ENCODE measurements around the gene GLIPR1. TPM values are rescaled to one million over a fixed set of nuclear protein-coding genes. Genes with fewer than 3 reads are reported as not detected.
A peak's percentile ranks its signal among the peaks of the same experiment; 100 is the strongest.
"Not testable (repeated sequence)": the region's sequence is repeated elsewhere in the genome, so short reads cannot be mapped to it uniquely, and the experiment has no call there.

The GLIPR1 gene
- polyA plus RNA-seq = 147 TPM

- no peaks in the 10 kb centered on the region for H3K27me3 Mint-ChIP-seq
Measured at GRCh38 chr12:75480469-75480949, at the start of gene GLIPR1. Gene GLIPR1, plus strand, starts transcription at chr12:75480755. Its CDS starts 126 bp downstream, at chr12:75480881.

GRCh38 chr12:75432924-75433323 lies 47.6 kb upstream of the GLIPR1 start:
- peaks cover 0 to 3% (median 0%) of the 10 kb centered on the region in 3 donors for H3K4me1 Mint-ChIP-seq
- H3K4me3 Mint-ChIP-seq = no peak overlapping the region
- peaks cover 8 to 15% (median 12%) of the 10 kb centered on the region in 3 donors for H3K9me3 Mint-ChIP-seq
- no peaks in the 10 kb centered on the region for H3K36me3 Mint-ChIP-seq
- H3K27ac Mint-ChIP-seq = no peak overlapping the region
- H3K27me3 Mint-ChIP-seq = no peaks in the 10 kb centered on the region

More at GRCh38 chr12:75480469-75480949, at the start of gene GLIPR1:
- H3K9me3 Mint-ChIP-seq = peaks cover 0 to 1% (median 0%) of the 10 kb centered on the region in 3 donors
- H3K4me1 Mint-ChIP-seq = peaks cover 46 to 68% (median 62%) of the 10 kb centered on the region in 3 donors
- peak within 1 kb of the TSS; percentile 96 to 100 (median 100) for H3K4me3 Mint-ChIP-seq
- peak within 1 kb of the TSS; percentile 97 to 99 (median 98) for H3K27ac Mint-ChIP-seq
- H3K36me3 Mint-ChIP-seq = no peaks in the 10 kb centered on the region

GRCh38 chr12:75437564-75437963 lies 43.0 kb upstream of the GLIPR1 start:
- Mint-ChIP-seq H3K4me3 (no peak overlapping the region), H3K4me1 (peaks cover 0 to 3% (median 0%) of the 10 kb centered on the region in 3 donors), H3K9me3 (peaks cover 3 to 10% (median 6%) of the 10 kb centered on the region in 3 donors), H3K27me3 (peaks cover 5% of the 10 kb centered on the region), H3K36me3 (no peaks in the 10 kb centered on the region), H3K27ac (no peak overlapping the region)

GRCh38 chr12:75438059-75438754 lies 42.3 kb upstream of the GLIPR1 start:
- Mint-ChIP-seq H3K27ac (no peak overlapping the region), H3K4me3 (no peak overlapping the region), H3K36me3 (no peaks in the 10 kb centered on the region), H3K27me3 (peaks cover 6% of the 10 kb centered on the region), H3K4me1 (peaks cover 0 to 3% (median 0%) of the 10 kb centered on the region in 3 donors), H3K9me3 (peaks cover 3 to 10% (median 6%) of the 10 kb centered on the region in 3 donors)

GRCh38 chr12:75439048-75439447 lies 41.5 kb upstream of the GLIPR1 start:
- Mint-ChIP-seq H3K9me3 (peaks cover 3 to 10% (median 6%) of the 10 kb centered on the region in 3 donors), H3K36me3 (no peaks in the 10 kb centered on the region), H3K27ac (peak overlapping the region in 1 of 3 donors; percentile 24), H3K4me1 (peaks cover 0 to 3% (median 0%) of the 10 kb centered on the region in 3 donors), H3K27me3 (peaks cover 8% of the 10 kb centered on the region), H3K4me3 (no peak overlapping the region)

- peaks cover 8% of the 10 kb centered on the region for H3K27me3 Mint-ChIP-seq
- H3K9me3 Mint-ChIP-seq = peaks cover 3 to 10% (median 6%) of the 10 kb centered on the region in 3 donors
- no peaks in the 10 kb centered on the region for H3K36me3 Mint-ChIP-seq
- no peak overlapping the region for H3K4me3 Mint-ChIP-seq
- no peak overlapping the region for H3K27ac Mint-ChIP-seq
- peaks cover 0 to 3% (median 0%) of the 10 kb centered on the region in 3 donors for H3K4me1 Mint-ChIP-seq
Measured at GRCh38 chr12:75439930-75440329, 40.6 kb upstream of the GLIPR1 start.

- not testable (repeated sequence) for H3K4me1 Mint-ChIP-seq, H3K4me3 Mint-ChIP-seq, H3K9me3 Mint-ChIP-seq, H3K36me3 Mint-ChIP-seq, H3K27me3 Mint-ChIP-seq, H3K27ac Mint-ChIP-seq
Measured at GRCh38 chr12:75441687-75442449, 38.7 kb upstream of the GLIPR1 start.

- H3K36me3 Mint-ChIP-seq, H3K27me3 Mint-ChIP-seq, H3K4me1 Mint-ChIP-seq, H3K4me3 Mint-ChIP-seq, H3K27ac Mint-ChIP-seq, H3K9me3 Mint-ChIP-seq: not testable (repeated sequence)
Measured at GRCh38 chr12:75442454-75442853, 38.1 kb upstream of the GLIPR1 start.

- H3K36me3 Mint-ChIP-seq = no peaks in the 10 kb centered on the region
- no peaks in the 10 kb centered on the region for H3K4me1 Mint-ChIP-seq
- H3K27me3 Mint-ChIP-seq = peaks cover 8% of the 10 kb centered on the region
- H3K27ac Mint-ChIP-seq = no peak overlapping the region
- H3K9me3 Mint-ChIP-seq = peaks cover 3 to 6% (median 6%) of the 10 kb centered on the region in 3 donors
- no peak overlapping the region for H3K4me3 Mint-ChIP-seq
Measured at GRCh38 chr12:75443709-75444108, 36.8 kb upstream of the GLIPR1 start.

- H3K27me3 Mint-ChIP-seq = peaks cover 8% of the 10 kb centered on the region
- H3K9me3 Mint-ChIP-seq = peaks cover 3 to 6% (median 6%) of the 10 kb centered on the region in 3 donors
- H3K36me3 Mint-ChIP-seq = no peaks in the 10 kb centered on the region
- no peak overlapping the region for H3K27ac Mint-ChIP-seq
- no peaks in the 10 kb centered on the region for H3K4me1 Mint-ChIP-seq
- H3K4me3 Mint-ChIP-seq = no peak overlapping the region
Measured at GRCh38 chr12:75444429-75445136, 36.0 kb upstream of the GLIPR1 start.

- H3K4me3 Mint-ChIP-seq, H3K9me3 Mint-ChIP-seq, H3K27ac Mint-ChIP-seq, H3K4me1 Mint-ChIP-seq, H3K36me3 Mint-ChIP-seq, H3K27me3 Mint-ChIP-seq: not testable (repeated sequence)
Measured at GRCh38 chr12:75445137-75445507, 35.4 kb upstream of the GLIPR1 start.

- Mint-ChIP-seq H3K4me1 (no peaks in the 10 kb centered on the region), H3K36me3 (no peaks in the 10 kb centered on the region), H3K27me3 (peaks cover 4% of the 10 kb centered on the region), H3K9me3 (no peaks in the 10 kb centered on the region), H3K4me3 (no peak overlapping the region), H3K27ac (no peak overlapping the region)
Measured at GRCh38 chr12:75446857-75447256, 33.7 kb upstream of the GLIPR1 start.

- Mint-ChIP-seq H3K9me3 (no peaks in the 10 kb centered on the region), H3K27ac (no peak overlapping the region), H3K4me1 (no peaks in the 10 kb centered on the region), H3K4me3 (no peak overlapping the region), H3K36me3 (no peaks in the 10 kb centered on the region), H3K27me3 (peaks cover 3% of the 10 kb centered on the region)
Measured at GRCh38 chr12:75447691-75448393, 32.7 kb upstream of the GLIPR1 start.

- Mint-ChIP-seq H3K27me3 (peaks cover 5% of the 10 kb centered on the region), H3K4me3 (no peak overlapping the region), H3K27ac (no peak overlapping the region), H3K9me3 (peaks cover 1 to 5% (median 4%) of the 10 kb centered on the region in 3 donors), H3K36me3 (peaks cover 2% of the 10 kb centered on the region), H3K4me1 (peaks cover 0 to 2% (median 0%) of the 10 kb centered on the region in 3 donors)
Measured at GRCh38 chr12:75452675-75453330, 27.8 kb upstream of the GLIPR1 start.

All from IgD-negative memory B cell (primary cell).